D341Med (cell line): Measurements from ENCODE around the gene TBL1Y.
A peak's percentile ranks its signal among the peaks of the same experiment; 100 is the strongest.
"Not testable (repeated sequence)": the region's sequence is repeated elsewhere in the genome, so short reads cannot be mapped to it uniquely, and the experiment has no call there.

Source experiments
- DNase-seq: peaks from one replicate; pipeline ENCODE4 v3.0.0; 2012; ENCODE audit warnings: low spot score

The TBL1Y gene

DNA sequence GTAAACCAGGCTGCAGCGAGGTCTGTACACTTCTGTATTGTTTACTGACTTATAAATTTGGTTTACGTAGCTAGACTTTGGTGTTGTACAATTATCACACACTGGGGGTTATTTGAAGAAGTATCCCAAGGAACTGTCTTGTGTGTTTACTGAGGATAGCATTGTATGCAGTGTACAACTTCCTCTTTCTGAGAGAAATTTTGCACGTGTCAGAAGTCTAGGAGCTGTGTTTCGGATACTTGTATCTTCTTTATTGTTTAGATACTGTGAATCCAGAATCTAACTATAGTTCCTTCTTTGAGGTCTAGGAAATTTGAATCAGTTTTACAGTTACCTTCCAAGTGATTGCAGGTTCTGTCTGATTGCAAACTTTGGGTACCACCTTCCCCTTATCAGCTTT is 64.5 kb downstream of the TBL1Y start:
- no peak for DNase-seq

DNA sequence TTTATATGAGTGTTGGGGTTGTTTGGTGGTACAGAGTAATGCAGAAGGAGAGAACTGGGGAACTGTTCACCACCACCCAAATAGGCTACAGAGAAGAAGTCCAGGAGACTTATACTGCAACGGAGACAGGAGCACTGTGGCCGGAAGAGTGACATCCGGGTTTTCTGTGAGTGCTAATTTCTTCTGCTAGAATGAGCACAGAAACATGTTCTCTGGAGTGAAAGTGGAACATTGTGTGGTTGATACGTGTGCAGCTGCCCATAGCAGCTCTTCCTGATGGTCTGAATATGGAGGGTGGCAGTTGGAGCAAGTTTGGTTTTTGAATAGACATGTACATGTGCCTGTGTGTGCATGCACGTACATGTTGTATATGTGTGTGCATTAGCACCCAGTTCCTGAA is 67.3 kb downstream of the TBL1Y start:
- DNase-seq, result no peak

DNA sequence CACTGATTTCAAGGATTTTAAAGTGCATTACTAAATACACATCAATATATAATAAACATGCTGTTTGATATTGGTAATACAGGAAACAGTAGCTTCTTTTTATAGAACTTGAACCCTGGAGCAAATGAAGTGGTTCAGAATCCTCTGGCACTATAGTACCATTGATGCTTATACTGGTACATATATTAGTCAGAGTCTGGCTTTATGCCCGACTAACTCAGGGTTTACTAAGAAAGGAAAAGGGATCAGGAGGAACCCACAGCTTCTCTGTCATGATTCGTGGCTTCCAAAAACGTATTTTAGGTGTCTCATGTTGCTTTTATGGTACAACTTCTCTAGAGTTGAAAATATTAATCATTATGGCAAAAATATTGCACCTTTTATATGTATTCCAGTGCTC is 72.7 kb downstream of the TBL1Y start:
- DNase-seq, result no peak

DNA sequence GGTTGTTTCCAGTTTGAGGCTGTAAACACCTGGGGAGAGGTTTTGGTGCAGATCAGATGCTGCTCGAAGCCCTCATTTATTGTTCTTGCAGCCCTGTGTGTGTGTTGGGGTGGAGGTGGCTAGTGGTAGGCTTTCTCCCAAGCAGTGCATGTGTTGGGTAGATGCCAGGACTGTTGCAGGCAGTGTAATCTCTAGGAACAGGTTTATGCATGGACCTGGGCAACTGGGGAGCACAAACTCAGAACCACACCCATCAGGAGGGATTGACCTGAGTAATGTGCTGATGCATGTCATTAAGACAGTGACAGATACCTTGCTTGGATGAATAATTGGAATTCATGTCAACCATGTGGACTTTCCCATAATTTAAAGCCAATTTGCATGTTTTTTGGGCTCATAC is 77.3 kb downstream of the TBL1Y start:
- no peak for DNase-seq

DNA sequence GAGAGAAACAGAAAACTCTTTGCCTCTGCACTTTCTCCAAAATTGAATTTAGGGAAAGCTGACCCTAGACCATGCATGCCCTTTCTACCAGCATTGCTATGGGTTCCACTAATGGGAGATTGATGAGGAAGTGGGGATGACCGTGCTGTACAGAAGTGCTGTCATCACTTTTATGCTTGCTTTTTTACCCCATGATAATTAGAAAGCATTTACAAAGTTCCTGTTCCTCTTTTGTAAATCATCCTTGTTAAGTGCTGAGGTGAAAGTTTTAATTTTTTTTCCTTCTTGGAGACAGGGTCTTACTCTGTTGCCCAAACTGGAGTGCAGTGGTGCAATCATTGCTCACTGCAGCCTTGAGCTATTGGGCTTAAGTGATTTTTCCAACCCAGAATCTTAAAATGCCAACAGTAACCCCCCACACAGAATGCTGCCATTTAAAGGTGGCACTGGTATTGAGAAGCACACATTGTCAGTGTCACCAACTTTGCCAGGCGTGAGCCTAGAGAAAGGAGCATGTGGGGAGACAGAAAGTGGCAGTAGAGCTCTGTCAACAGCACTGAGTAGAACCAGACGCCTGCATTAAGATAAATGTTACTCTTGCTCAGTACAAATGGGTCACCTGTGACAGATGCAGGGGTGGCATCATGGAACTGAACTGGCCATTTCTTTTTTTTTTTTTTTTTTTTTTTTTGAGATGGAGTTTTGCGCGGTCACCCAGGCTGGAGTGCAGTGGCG is 79.6 kb downstream of the TBL1Y start:
- DNase-seq, result no peak

DNA sequence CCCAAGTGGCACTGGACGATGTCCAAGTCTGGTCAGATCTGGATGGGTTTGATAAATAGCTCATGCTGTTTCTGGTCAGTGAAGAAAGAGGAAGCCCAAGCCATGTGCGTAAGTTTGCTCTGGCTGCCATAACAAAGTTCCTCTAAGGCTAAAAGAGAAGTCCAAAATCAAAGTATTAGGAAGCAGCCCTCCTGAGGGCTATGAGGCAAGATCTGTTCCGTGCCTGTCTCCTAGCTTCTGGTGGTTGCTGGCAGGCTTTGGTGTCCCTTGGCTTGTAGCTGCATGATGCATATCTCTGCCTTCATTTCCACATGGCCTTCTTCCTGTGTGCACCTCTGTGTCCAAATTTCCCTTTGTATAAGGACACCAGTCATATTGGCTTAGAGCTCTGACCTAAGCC is 81.5 kb downstream of the TBL1Y start:
- DNase-seq, result no peak

DNA sequence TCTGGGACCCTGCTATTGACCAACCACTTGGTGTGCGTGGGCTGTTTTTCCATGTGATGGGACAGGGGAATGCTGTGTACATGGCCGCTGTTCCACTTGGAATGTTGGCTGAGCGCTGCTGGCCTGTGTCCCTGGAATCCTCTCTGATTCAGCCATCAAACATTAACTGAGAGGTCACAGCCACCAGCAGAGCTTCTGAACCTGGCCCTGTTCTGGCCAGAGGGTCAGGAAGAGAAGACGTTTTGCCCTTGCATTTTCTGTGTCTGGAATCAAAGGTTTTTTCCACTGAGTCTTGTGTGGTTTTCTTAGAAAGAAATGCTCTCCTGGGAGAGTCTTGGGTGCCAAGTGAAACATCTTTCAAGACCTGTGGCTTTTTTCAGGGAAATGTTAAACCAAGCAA is 85.5 kb downstream of the TBL1Y start:
- no peak for DNase-seq

DNA sequence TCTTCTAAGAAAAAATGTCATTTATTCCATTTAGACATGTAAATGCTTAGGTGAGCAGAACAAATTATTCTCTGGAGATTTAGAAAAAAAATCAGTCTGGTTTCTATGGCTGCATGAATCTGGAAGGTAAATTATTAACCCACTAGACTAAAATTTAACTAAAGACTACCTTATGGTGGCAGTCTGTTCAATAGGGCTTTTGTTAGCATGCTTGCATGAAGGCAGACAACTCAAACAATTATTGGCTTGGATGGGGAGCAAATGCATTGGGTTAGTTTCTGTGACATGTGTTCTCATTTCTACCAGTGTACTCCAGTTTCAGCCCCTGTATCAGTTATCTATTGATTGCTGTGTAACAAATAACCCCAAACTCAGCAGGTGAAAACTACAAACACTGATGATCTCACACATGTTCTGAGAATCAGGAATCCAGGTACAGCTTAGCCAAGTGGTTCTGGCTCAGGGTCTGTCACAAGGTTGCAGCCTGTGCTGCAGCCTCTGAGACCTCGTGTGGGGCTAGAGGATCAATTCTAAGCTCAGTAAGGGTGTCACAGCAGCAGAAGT is 87.1 kb downstream of the TBL1Y start:
- no peak for DNase-seq

DNA sequence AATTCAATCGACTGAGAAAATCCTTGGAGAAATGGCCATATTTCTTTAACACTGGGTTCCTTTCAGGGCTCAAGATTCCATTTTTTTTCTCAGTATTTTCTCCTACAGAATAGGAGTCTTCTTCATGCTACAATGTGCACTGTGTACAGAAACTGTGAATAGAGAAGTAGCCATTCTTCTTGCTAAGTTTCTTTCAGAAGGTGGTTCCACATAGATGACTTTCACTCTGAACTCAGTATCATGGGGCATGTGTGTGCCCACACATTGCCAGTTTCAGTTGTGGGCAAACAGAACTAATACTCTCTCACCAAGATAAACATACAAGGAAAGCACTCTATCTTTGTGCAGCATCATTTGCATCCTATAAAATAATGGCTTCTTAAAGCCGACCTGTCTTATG is 89.4 kb downstream of the TBL1Y start:
- no peak for DNase-seq

DNA sequence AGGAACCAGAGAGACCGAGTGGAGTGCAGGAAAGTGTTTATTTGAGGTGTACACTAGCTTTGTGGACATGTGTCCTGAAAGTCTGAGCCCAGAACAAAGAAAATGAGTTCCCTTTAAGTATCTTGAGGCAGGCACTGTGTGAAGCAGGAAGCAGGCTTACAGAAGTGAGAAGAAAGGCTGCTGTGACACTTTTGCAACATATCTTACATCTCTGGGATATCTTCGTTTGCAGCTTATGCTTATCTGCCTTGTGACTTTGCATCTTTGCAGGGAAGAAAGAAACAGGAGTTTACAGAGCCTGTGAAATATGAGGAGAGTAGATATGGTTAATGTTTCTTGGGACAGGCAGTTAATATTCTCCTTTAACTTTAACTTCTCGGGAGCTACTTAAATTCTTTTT is 92.1 kb downstream of the TBL1Y start:
- no peak for DNase-seq

DNA sequence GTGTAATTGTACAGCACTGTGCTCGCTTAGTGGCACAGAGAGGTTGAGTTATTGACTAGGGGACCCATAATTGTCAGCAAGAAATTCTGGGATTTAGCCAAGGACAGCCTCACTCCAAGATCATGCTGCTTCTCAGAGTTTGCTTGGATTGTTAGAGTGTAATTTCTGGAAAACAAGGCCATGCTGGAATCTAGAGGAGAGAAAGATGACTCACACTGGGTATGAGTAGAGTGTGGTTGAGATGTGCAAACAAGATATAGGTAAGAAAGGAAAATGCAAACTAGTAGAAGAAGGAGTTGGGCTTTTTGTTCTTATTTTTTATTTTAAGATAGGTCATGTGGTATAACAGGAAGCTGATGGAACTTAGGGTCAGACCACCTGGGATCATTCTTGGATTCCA is 97.4 kb downstream of the TBL1Y start:
- DNase-seq, result no peak

DNA sequence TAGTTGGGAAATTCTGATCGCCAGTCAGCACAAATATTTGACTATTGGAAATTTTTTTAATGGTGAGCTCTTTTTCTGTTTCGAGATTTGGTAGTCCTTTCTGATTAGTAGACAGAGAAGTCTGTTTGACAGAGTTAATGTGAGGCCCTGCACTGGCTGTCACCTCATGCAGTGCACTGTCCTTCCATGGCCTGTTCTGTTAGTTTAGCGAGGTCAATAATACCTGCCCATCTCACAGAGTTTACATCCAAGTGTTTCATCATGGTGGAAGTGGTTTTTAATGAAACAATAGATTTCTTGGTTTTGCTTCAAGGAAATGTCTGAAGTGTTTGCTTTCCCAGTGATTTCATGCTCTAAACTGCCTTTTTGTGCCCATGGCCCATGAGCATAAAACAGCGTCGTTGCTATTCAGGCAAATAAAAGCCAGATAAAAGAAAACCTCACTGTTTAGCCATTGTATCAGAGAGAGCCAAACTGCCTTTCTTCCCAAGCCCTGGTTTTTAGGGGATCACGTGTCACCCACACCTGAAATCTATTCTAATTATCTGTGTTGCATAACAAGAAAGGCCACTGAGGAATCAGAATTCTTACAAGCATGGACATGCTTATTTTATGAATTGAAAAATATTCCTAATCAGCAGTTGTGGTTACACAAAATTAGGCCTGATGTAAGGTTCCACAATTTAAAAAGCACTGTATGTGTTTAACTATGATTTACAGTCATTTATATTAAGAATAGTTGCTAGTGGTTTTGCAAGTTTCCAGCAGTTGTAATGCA is 98.3 kb downstream of the TBL1Y start:
- no peak for DNase-seq

DNA sequence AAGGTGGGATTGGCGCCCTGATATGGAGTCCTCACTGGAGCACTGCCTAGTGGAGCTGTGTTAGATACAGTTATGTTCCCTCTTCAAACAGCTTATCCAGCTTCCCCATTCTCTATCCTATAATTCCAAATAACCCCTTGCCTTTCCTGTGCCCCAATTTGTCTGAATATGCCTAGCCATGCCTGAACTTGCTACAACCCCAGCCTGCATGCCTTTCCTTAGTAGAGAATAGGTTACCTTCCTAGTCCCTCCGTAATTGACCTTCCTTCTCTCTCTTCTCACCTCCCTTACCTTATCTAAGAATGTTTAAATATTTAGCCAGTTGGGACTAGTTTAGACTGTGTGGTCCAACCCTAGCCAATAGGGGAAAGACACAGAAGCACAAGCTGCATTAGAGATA is 102.6 kb downstream of the TBL1Y start:
- DNase-seq, result no peak

DNA sequence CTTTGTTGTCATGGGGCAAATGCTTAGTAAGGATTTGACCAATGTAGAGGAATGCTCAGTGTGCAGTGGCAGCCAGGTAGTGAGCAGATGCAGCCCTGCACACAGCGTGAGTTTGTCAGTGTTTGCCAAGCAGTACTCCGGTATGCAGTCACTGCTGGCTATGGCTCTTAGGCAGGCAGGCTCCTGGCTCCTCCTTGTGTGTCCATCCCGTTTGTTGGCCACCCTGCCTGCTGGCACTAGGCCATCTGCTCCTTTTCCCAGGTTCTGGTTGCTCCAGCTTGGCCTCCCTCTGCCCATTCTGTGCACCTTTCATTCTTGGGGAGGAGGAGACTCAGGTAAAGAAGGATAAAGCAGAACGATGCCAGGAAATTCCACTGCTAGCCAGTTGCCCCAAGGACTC is 106.0 kb downstream of the TBL1Y start:
- no peak for DNase-seq

DNA sequence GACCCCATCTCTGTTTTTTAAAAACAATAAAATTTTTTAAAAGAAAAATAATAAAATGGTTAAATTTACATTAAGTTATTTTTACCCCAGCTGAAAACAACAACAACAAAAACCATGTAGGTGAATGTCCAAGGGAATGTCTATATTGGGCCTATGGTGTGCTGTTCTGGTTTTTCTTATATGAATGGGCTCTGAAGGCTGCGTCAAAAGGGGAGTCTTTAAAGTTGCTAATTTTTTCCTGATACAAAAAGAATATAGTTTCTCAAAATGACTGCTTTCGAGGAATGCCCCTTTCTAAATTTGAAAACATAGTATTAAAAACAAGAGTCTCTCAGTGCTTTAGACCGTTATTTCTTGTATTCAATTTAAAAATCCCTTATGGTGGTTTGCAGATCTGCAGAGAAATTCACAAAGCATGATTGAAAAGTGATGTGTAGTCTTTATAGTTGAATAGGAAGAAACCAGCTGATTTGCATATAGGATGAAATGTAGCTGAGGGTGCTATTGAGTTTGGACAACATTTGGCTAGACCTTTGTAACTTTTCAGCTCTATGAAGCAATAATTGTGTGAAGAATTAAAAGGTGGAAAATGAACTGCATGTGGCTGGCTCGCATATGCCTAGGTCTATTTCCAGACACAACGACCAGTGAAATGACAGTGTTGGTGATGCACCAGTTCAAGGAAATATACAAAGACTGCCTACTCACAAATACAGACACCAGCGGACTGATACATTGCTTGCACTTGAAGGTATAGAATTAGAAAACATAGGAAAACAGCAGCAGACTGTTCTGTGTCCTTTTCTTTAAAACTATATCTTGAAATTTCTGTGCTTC is 107.0 kb downstream of the TBL1Y start:
- DNase-seq, result no peak

DNA sequence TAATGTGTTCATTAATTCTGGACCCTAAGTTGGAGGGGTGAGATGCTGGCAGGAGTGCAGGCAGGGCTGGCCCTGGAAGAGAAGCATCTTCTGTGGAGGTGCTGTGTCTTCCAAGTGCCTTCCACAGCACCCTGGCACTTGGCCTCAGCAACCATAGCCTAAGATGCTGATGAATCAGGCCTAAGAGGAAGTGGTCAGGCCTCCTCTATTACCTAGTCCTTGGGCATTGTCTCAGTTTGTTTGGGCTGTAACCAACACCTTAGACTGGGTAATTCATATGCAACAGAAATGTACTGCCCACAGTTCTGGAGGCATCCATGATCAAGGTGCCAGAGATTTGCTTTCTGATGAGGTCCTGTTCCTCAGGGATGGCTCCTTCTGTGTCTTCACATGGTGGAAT is 128.5 kb downstream of the TBL1Y start:
- DNase-seq, result no peak

DNA sequence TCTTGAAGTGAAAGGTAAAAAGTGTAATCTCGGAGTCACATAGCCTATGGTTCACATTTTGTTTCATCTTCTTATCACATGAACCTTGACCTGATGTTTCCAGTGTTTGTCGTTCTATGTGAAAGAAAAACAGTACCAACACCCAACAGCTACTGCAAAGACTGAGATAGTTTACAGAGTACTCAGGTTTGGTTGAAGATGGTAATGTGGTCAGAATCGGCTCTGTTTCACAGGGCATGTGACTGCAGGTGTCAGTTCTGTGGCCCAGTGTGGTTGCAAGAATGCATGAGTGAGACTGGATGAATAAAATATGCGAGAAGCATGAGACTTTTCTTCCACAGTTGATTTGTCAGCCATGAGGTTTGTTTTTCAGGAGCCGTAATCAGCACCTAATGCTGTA is 130.2 kb downstream of the TBL1Y start:
- no peak for DNase-seq

DNA sequence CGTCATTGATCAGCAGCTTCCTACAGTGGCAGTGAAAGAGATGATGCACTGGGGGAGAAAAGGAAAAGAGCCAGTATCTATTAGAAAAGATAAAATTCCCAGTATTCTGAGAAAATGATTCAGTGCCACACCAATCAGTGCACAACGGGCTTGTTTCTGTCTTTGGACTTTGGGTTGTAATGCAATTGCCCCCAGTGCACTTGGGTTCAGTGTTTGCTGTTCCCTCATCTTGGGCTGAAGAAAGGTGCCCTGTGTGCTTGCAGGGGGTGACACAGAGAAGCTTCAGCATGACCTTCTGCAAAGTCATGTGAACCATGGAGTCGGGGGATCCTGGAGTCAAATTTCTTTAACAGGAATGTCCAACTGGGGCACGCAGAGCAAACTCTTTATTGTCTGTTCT is 131.5 kb downstream of the TBL1Y start:
- no peak for DNase-seq

DNA sequence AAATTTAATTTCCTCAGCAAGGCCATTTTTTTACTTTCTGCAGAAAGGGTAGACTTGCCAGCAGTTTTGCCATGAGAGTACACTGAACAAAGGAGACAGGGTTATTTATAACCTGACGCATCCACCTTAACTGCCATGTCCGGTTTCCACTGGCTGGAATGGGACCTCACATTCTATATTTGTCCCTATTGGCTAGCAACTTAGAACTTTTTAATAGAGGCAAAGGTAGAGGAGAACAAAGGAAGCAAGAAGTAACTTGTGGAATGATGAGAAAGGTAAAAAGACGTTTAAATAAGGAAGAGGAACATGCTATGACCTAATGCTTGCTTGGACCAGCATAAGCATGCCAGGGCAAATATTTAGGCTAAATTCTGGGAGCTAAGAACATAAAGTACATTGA is 142.0 kb downstream of the TBL1Y start:
- DNase-seq, result not testable (repeated sequence)

DNA sequence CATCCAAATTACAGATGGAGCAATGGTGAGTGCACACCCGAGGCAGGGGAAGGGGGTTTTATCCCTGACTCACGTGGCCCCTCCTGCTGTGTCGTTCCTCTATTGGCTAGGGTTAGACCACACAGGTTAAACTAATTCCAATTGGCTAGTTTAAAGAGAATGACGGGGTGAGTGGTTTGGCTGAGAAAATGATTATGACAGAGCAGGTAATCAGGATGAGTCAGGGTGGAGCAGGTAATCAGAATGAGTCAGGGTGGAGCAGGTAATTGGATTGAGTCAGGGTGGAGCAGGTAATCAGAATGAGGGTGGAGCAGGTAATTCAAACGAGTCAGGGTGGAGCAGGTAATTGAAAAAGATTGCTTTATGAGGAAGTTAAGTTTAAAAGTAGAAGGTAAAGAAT is 146.4 kb downstream of the TBL1Y start:
- DNase-seq, result no peak

DNA sequence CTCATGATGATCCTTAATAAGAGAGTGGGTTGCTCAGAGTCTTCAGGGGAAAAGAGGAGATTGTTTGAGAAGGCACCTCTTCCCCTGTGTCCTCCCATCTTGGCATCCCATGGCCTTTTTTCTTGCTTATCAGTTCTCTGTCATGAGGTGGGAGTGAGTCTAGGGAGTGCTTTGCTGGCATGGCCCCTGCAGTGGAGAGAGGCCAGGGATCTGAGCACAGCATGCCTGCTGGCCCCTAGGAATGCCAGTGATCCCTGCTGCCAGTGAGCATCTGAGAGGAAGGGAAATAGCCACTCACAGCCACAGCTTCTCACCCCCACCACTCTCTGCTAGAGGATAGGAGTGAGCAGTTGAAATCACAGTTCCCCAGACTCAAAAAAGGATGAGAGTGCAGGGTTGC is 168.2 kb downstream of the TBL1Y start:
- no peak for DNase-seq

DNA sequence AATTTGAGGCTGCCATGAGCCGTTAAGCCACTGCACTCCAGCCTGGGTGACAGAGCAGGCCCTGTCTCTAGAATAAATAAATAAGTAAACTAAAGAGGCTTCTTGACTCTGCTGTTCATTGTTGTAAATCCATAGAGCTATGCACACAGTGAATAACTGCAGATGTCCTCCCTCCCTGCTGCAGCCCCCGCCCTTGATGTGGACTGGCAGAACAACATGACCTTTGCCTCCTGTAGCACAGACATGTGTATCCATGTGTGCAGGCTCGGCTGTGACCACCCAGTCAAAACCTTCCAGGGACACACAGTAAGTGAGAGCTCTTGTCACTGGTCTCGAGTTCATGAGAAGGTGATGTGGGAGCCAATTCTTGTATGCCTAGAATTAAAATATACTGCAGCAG is 170.1 kb downstream of the TBL1Y start:
- DNase-seq, result not testable (repeated sequence)

DNA sequence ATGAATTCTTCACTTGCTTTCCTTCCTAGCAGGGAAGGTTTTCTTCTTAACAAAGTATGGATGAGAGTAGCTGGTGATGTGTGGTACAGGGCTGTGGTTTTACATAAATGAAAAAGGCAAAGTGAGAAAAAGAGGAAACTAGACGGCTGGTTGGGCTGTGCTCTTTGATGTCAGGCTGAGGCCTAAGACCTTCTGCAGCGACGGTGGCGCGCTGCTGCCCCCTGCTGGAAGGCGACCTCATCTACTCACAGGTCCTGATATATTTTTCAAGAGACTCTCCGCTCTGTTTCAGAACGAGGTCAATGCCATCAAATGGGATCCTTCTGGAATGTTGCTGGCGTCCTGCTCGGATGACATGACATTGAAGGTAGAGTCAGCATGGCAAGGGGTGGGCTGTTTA is 175.1 kb downstream of the TBL1Y start:
- DNase-seq, result peak; percentile 23
